Adrenal gland (tissue), 5 donors: ENCODE data around the gene FGA.

Source experiments
- POLR2A ChIP-seq, 2 donors: fragments of 450-650 bp; IDR thresholded peaks; one replicate each; pipeline ENCODE4 v1.6.1; 2017; ENCODE audit warnings: antibody characterized with exemption in 2 of 2, mild to moderate bottlenecking in 2 of 2, moderate library complexity in 1 of 2
- TF ChIP-seq, protein P1 (sequence below), 6 experiments: fragments of 450-650 bp in 4 of 6; fragments of 200-600 bp in 2 of 6; sonication (generic) in 1 of 6; IDR thresholded peaks; 1 replicate in 5 of 6; 2 replicates in 1 of 6; pipeline versions ENCODE4 v1.5.1 to v1.8.0; 2016 to 2021; ENCODE audit warnings: antibody characterized with exemption in 6 of 6, mild to moderate bottlenecking in 2 of 6, moderate library complexity in 1 of 6
- donor health status: DM: no; HTN: no; CAD: no.

DNA sequence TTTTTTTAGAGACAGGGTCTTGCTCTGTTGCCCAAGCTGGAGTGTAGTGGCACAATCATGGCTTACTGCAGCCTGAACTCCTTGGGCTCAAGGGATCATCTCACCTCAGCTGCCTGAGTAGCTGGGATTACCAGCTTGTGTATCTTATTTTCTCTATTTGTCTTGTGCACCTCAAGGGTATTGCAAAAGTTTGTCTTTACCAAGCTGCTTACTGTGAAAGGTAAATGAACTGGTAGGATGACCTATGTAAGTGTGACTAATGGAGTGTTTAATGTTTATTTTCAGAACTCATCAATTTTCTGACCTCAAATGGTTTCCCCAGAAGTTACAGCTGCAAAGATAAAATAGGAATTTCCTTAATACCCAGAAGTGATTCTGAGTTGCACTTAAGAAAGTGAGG is 5.3 kb upstream of the FGA start:
- TF ChIP-seq, protein P1, sequence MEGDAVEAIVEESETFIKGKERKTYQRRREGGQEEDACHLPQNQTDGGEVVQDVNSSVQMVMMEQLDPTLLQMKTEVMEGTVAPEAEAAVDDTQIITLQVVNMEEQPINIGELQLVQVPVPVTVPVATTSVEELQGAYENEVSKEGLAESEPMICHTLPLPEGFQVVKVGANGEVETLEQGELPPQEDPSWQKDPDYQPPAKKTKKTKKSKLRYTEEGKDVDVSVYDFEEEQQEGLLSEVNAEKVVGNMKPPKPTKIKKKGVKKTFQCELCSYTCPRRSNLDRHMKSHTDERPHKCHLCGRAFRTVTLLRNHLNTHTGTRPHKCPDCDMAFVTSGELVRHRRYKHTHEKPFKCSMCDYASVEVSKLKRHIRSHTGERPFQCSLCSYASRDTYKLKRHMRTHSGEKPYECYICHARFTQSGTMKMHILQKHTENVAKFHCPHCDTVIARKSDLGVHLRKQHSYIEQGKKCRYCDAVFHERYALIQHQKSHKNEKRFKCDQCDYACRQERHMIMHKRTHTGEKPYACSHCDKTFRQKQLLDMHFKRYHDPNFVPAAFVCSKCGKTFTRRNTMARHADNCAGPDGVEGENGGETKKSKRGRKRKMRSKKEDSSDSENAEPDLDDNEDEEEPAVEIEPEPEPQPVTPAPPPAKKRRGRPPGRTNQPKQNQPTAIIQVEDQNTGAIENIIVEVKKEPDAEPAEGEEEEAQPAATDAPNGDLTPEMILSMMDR (IDR thresholded peaks at IDR 0.05): no peak
- TF ChIP-seq POLR2A (IDR thresholded peaks at IDR 0.05): no peak
